Measurements from ENCODE around the gene GTF2IRD1. TPM values are rescaled to one million over a fixed set of nuclear protein-coding genes. Genes with fewer than 3 reads are reported as not detected.
"Not testable (repeated sequence)": the region's sequence is repeated elsewhere in the genome, so short reads cannot be mapped to it uniquely, and the experiment has no call there.

Gene GTF2IRD1
- total RNA-seq, 4 donors from 2014 or later = 42.9 to 109 (median 77.0) TPM

GRCh38 chr7:74495112-74496086, 41.7 kb downstream of the GTF2IRD1 start:
- in situ Hi-C loops (cut with MboI; ENCODE audit: low sequenced_read_pairs in 4 of 4) (no loop called here), intact Hi-C loops (cut with DNase I; ENCODE audit: low total_unique reads) (no loop called here)
- ATAC-seq = no peak
- Histone ChIP-seq H3K27me3 (no peaks in the 10 kb centered on the region), H3K9me3 (no peaks in the 10 kb centered on the region), H3K36me3 (no peaks in the 10 kb centered on the region), H3K4me3 (no peak overlapping the region), H3K4me1 (peaks cover 0 to 20% of the 10 kb centered on the region in 2 donors), H3K27ac (peak overlapping the region; percentile 47 to 66 (median 52))
- no peak for DNase-seq
- no peak for TF ChIP-seq POLR2A (IDR thresholded peaks at IDR 0.05)
- no peak for TF ChIP-seq CTCF (IDR thresholded peaks at IDR 0.05 in 4 of 5, conservative IDR thresholded peaks at IDR 0.05 in 1 of 5)

GRCh38 chr7:74496272-74496671, 42.6 kb downstream of the GTF2IRD1 start:
- no peaks in the 10 kb centered on the region for H3K36me3 ChIP-seq
- peaks cover 5 to 28% of the 10 kb centered on the region in 2 donors for H3K4me1 ChIP-seq
- in situ Hi-C loops (cut with MboI; ENCODE audit: low sequenced_read_pairs in 4 of 4) = no loop called here
- no peaks in the 10 kb centered on the region for H3K9me3 ChIP-seq
- no peak for DNase-seq
- intact Hi-C loops (cut with DNase I; ENCODE audit: low total_unique reads) = no loop called here
- ATAC-seq = no peak
- H3K27ac ChIP-seq = no peak overlapping the region
- H3K27me3 ChIP-seq = no peaks in the 10 kb centered on the region
- TF ChIP-seq CTCF (IDR thresholded peaks at IDR 0.05 in 4 of 5, conservative IDR thresholded peaks at IDR 0.05 in 1 of 5) = no peak
- TF ChIP-seq POLR2A (IDR thresholded peaks at IDR 0.05) = no peak
- no peak overlapping the region for H3K4me3 ChIP-seq

- in situ Hi-C loops (cut with MboI; ENCODE audit: low sequenced_read_pairs in 4 of 4); H3K36me3 ChIP-seq; ATAC-seq; intact Hi-C loops (cut with DNase I; ENCODE audit: low total_unique reads); H3K27ac ChIP-seq; H3K27me3 ChIP-seq; DNase-seq; H3K4me3 ChIP-seq; H3K9me3 ChIP-seq: not testable (repeated sequence)
- H3K4me1 ChIP-seq = peaks cover 9 to 31% of the 10 kb centered on the region in 2 donors
Measured at GRCh38 chr7:74496773-74497172, 43.1 kb downstream of the GTF2IRD1 start.

GRCh38 chr7:74498354-74498753, 44.6 kb downstream of the GTF2IRD1 start:
- no peak overlapping the region for H3K27ac ChIP-seq
- intact Hi-C loops (cut with DNase I; ENCODE audit: low total_unique reads) = no loop called here

More at GRCh38 chr7:74498354-74498753, 44.6 kb downstream of the GTF2IRD1 start:
- no peak overlapping the region for H3K4me3 ChIP-seq
- in situ Hi-C loops (cut with MboI; ENCODE audit: low sequenced_read_pairs in 4 of 4) = no loop called here
- H3K27me3 ChIP-seq = no peaks in the 10 kb centered on the region
- peaks cover 14 to 42% of the 10 kb centered on the region in 2 donors for H3K4me1 ChIP-seq
- no peaks in the 10 kb centered on the region for H3K36me3 ChIP-seq
- no peak for DNase-seq
- H3K9me3 ChIP-seq = no peaks in the 10 kb centered on the region
- no peak for TF ChIP-seq CTCF (IDR thresholded peaks at IDR 0.05 in 4 of 5, conservative IDR thresholded peaks at IDR 0.05 in 1 of 5)
- no peak for TF ChIP-seq POLR2A (IDR thresholded peaks at IDR 0.05)
- ATAC-seq = no peak

All from gastrocnemius medialis (tissue), 4 donors.